Naive B cell (primary cell): ENCODE results near the gene HSD11B2. TPM values are rescaled to one million over a fixed set of nuclear protein-coding genes. Genes with fewer than 3 reads are reported as not detected.

Source experiments
- ATAC-seq, 2 donors: fragments of 150-1000 bp; cut with Tn5 transposase; 2 replicates each; pipeline ENCODE4 v1.10.0; 2021; ENCODE audit warnings: low read depth in 2 of 2, mild to moderate bottlenecking in 2 of 2, moderate library complexity in 2 of 2
- DNase-seq: peaks from one replicate; pipeline ENCODE4 v3.0.0; 2022
- H3K27ac Mint-ChIP-seq, 6 donors: one replicate each; pipeline ENCODE4 v1.8.0; 2020 to 2022; ENCODE audit warnings: mild to moderate bottlenecking in 6 of 6, mixed read lengths in 6 of 6, moderate library complexity in 5 of 6, inconsistent platforms in 2 of 6
- H3K27me3 Mint-ChIP-seq, 3 donors: one replicate each; pipeline ENCODE4 v1.8.0; 2021 to 2022; ENCODE audit warnings: mixed read lengths in 3 of 3, mild to moderate bottlenecking in 1 of 3
- H3K36me3 Mint-ChIP-seq, 2 donors: one replicate each; pipeline ENCODE4 v1.8.0; 2020 to 2022; ENCODE audit warnings: mixed read lengths in 2 of 2, inconsistent platforms in 1 of 2, mild to moderate bottlenecking in 1 of 2
- H3K4me1 Mint-ChIP-seq, 3 donors: one replicate each; pipeline ENCODE4 v1.8.0; 2020 to 2022; ENCODE audit warnings: mixed read lengths in 3 of 3, inconsistent platforms in 1 of 3, mild to moderate bottlenecking in 1 of 3, moderate library complexity in 1 of 3
- H3K4me3 Mint-ChIP-seq, 8 donors: one replicate each; pipeline ENCODE4 v1.8.0; 2020 to 2022; ENCODE audit warnings: mild to moderate bottlenecking in 8 of 8, mixed read lengths in 8 of 8, moderate library complexity in 8 of 8, inconsistent platforms in 2 of 8
- H3K9me3 Mint-ChIP-seq, 7 donors: one replicate each; pipeline ENCODE4 v1.8.0; 2020 to 2022; ENCODE audit warnings: mixed read lengths in 7 of 7, mild to moderate bottlenecking in 5 of 7, inconsistent platforms in 2 of 7, moderate library complexity in 1 of 7
- polyA plus RNA-seq, 6 donors: library from polyadenylated mRNA; unstranded; fragments of 300-500 nt; fragmentation: Illumina TruSeq; gene quantifications; one replicate each; pipeline ENCODE4 v1.2.3, GENCODE V29; 2021; ENCODE audit warnings: low read depth in 6 of 6

The HSD11B2 gene
- polyA plus RNA-seq, 6 donors from 2014 or later: not detected

- peak overlapping the region in 2 of 6 donors; percentile 48 to 71 for H3K27ac Mint-ChIP-seq
- H3K9me3 Mint-ChIP-seq: no peaks in the 10 kb centered on the region
- ATAC-seq: no peak
- H3K4me1 Mint-ChIP-seq: peaks cover 22 to 35% (median 33%) of the 10 kb centered on the region in 3 donors
- DNase-seq: no peak
- peaks cover 16 to 56% (median 41%) of the 10 kb centered on the region in 3 donors for H3K27me3 Mint-ChIP-seq
- H3K4me3 Mint-ChIP-seq: peak overlapping the region in 6 of 8 donors; percentile 25 to 87 (median 47)
- H3K36me3 Mint-ChIP-seq: no peaks in the 10 kb centered on the region
Measured at GRCh38 chr16:67392301-67393059, 38.4 kb upstream of the HSD11B2 start.

DNA sequence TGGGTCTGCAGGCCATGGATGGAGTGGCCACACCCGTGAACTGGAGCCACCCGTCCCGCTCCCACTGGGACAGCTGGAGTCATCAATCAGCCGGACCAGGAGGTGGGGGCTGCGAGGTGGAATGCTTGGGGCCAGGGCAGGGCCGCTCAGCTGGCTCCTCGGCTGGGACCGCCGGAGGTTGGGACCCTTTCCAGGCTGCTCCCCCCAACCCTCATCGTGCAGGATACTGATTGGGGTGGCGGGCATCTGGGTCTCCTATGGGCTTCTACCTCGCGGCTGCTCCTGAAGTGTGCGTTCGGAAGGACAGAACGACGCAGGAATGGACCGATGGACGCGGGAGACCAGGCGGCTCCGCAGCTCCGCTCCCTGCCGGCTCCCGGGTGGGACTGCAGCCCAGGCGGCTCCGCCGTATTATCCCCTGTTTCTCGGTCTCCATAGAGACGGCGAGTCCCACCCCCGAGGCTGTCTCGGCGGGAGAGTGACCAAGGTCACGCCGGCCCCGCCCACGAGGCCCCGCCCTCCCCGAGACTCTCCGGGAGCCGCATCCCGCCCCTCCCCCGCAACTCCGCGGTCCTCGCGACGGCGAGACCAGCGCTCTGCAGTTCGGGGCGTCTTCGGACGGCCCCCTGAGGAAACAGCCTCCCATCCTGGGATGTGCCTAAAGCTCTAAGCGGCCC is 37.7 kb upstream of the HSD11B2 start, which contains the start of gene TPPP3:
Gene TPPP3 (minus strand): TSS at position 388 of the 677 bp plus-strand sequence. CDS start 2,387 bp downstream, outside the sequence.
- Mint-ChIP-seq H3K4me3 (peak within 1 kb of the TSS; percentile 44 to 91 (median 85)), H3K36me3 (no peaks in the 10 kb centered on the region), H3K4me1 (peaks cover 22 to 35% (median 33%) of the 10 kb centered on the region in 3 donors), H3K27me3 (peaks cover 16 to 58% (median 44%) of the 10 kb centered on the region in 3 donors), H3K27ac (peak within 1 kb of the TSS in 4 of 6 donors; percentile 71 to 97 (median 78)), H3K9me3 (no peaks in the 10 kb centered on the region)
- DNase-seq: peak; percentile 21
- peak; percentile 41 to 52 for ATAC-seq

DNA sequence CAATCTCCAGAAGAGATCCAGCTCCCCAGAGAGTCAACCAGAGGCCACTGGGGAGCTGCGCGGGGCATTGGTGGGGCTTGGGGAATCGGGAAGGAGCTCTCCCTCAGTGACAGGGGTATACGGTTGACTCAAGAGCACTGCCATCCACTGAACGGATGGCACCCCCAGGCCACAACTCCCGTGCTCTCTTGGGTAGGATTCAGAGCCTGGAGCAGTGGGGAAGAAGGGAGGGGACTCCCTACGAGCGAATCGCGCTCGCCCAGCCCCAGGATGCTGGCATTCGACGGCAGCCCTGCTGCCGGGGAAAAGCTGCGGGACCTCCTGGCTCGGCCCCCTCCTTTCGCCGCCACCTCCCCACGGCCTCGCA is 37.1 kb upstream of the HSD11B2 start:
- Mint-ChIP-seq H3K27ac (peak overlapping the region in 2 of 6 donors; percentile 72 to 97), H3K4me1 (peaks cover 22 to 35% (median 33%) of the 10 kb centered on the region in 3 donors), H3K36me3 (no peaks in the 10 kb centered on the region), H3K27me3 (peaks cover 16 to 62% (median 47%) of the 10 kb centered on the region in 3 donors), H3K9me3 (no peaks in the 10 kb centered on the region), H3K4me3 (peak overlapping the region; percentile 44 to 91 (median 85))
- ATAC-seq (no peak), DNase-seq (no peak)

DNA sequence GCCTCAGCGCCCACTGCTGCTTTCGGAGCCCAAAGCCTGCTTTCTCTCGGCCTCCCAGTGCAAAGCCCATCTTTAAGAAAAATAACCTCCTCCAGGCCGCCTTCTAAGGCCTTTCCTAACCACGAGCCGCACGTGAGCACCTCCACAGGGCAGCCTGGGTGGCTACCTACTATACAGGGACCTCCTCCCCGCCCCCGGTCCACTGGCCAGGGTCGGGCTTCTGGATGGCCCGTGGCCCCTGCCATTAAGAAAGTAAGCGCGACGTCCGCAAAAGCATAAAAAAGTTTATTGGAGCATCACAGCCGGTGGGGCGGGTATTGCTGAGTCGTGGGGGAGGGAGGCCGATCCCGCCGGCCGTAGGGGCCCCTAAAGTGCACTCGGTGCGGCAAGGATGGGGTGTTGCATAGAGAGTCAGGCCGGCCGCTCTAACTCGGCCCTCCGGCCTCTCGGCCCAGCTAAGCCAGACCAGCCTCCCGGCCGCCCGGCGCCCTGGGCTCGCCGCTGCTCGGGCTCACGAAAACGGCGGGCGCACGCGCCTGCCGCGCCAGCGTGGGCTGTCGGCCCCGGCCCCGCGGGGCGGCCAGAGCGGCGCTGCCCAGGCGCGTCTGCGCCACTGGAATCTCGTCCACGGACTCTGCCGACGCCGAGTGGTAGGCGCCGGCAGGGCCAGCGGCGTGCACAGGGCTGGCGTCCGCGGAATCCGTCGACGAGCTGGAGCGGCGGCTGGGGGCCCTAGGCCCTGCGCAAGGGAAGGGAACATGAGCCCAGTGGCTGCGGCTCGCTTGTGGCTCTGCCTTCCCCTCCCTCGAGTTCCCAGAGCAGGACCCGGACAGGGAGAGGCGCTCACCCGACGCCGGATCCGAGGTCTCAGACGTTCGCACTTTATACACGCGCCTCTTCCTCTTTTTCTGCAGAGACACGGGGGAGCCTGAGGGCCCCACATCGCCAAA is 36.5 kb upstream of the HSD11B2 start:
- peak; percentile 61 to 67 for ATAC-seq
- Mint-ChIP-seq H3K27ac (peak overlapping the region in 3 of 6 donors; percentile 72 to 97 (median 83)), H3K4me3 (peak overlapping the region; percentile 44 to 91 (median 85)), H3K36me3 (no peaks in the 10 kb centered on the region), H3K27me3 (peaks cover 16 to 62% (median 47%) of the 10 kb centered on the region in 3 donors), H3K4me1 (peaks cover 21 to 35% (median 33%) of the 10 kb centered on the region in 3 donors), H3K9me3 (no peaks in the 10 kb centered on the region)
- DNase-seq: peak; percentile 27

DNA sequence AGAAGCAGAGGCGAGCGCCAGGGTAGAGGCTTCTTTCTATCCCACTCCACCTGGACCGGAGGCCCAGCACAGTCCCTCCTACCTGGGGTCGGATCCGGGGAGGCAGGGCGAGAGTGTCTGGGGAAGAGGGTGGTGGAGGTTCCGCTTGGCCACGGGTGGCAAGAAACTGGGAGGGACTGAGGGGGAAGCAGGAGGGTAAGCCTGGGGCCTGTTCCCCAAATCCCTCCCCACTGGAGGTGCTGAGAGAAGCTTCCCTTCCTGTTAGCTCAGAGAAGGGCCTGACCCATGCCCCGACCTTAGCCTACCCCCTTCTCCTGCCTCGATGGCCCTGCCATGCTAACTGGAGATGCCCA is 35.8 kb upstream of the HSD11B2 start:
- no peak overlapping the region for H3K27ac Mint-ChIP-seq
- DNase-seq (no peak), ATAC-seq (no peak)
- H3K4me3 Mint-ChIP-seq: peak overlapping the region; percentile 20 to 73 (median 56)
- H3K9me3 Mint-ChIP-seq: no peaks in the 10 kb centered on the region
- peaks cover 16 to 62% (median 47%) of the 10 kb centered on the region in 3 donors for H3K27me3 Mint-ChIP-seq
- H3K4me1 Mint-ChIP-seq: peaks cover 18 to 34% (median 30%) of the 10 kb centered on the region in 3 donors
- no peaks in the 10 kb centered on the region for H3K36me3 Mint-ChIP-seq

DNA sequence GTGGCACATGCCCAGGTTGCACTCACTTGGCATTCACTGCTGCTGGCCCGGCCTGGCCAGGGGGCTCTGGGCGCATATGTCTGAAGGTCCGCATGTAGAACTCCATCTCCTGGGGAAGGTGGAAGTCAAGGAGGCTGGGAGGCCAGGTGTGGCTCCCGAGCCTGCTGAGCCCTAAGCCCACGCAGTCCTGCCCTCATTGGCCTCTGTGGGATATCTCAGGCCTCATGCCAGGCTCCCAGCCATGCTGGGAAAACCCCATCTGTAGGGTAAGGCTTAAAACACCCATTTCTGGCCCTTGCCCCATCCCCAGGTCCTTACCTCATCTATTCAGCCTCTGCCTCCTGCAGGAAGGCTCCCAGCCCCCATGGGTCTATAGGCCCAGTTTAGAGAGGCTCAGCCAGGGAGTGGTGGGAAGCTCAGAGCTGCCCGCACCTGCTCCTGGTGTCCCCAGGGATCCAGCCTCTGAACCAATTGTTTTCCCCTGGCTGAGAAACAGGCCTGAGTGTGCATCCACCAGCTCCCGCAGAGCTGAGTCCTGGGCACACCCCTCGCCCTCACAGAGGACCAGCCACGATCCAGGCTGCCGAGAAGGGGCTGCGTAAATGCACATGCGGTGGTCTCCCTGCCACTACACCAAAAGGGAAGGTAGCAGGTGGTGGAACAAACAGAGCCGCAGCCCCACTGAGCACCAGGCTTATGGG is 35.3 kb upstream of the HSD11B2 start:
- DNase-seq (no peak), ATAC-seq (no peak)
- no peaks in the 10 kb centered on the region for H3K9me3 Mint-ChIP-seq
- no peaks in the 10 kb centered on the region for H3K36me3 Mint-ChIP-seq
- H3K27ac Mint-ChIP-seq: peak overlapping the region in 1 of 6 donors; percentile 59
- peaks cover 13 to 29% (median 24%) of the 10 kb centered on the region in 3 donors for H3K4me1 Mint-ChIP-seq
- H3K27me3 Mint-ChIP-seq: peaks cover 16 to 58% (median 47%) of the 10 kb centered on the region in 3 donors
- H3K4me3 Mint-ChIP-seq: peak overlapping the region in 4 of 8 donors; percentile 19 to 73 (median 38)

GRCh38 chr16:67396159-67397035 is 34.5 kb upstream of the HSD11B2 start:
- H3K9me3 Mint-ChIP-seq: no peaks in the 10 kb centered on the region
- peaks cover 16 to 50% (median 44%) of the 10 kb centered on the region in 3 donors for H3K27me3 Mint-ChIP-seq
- DNase-seq (no peak), ATAC-seq (no peak)
- no peak overlapping the region for H3K27ac Mint-ChIP-seq
- H3K36me3 Mint-ChIP-seq: no peaks in the 10 kb centered on the region
- peaks cover 10 to 21% (median 19%) of the 10 kb centered on the region in 3 donors for H3K4me1 Mint-ChIP-seq
- no peak overlapping the region for H3K4me3 Mint-ChIP-seq

GRCh38 chr16:67397036-67397801 is 33.7 kb upstream of the HSD11B2 start:
- ATAC-seq: no peak
- peak overlapping the region in 1 of 8 donors; percentile 19 for H3K4me3 Mint-ChIP-seq
- peaks cover 10 to 21% (median 14%) of the 10 kb centered on the region in 3 donors for H3K4me1 Mint-ChIP-seq
- no peak overlapping the region for H3K27ac Mint-ChIP-seq
- H3K9me3 Mint-ChIP-seq: no peaks in the 10 kb centered on the region
- no peaks in the 10 kb centered on the region for H3K36me3 Mint-ChIP-seq
- peaks cover 20 to 48% (median 43%) of the 10 kb centered on the region in 3 donors for H3K27me3 Mint-ChIP-seq
- no peak for DNase-seq

- Mint-ChIP-seq H3K27ac (no peak overlapping the region), H3K36me3 (no peaks in the 10 kb centered on the region), H3K4me1 (peaks cover 7 to 16% (median 9%) of the 10 kb centered on the region in 3 donors), H3K9me3 (no peaks in the 10 kb centered on the region), H3K4me3 (no peak overlapping the region), H3K27me3 (peaks cover 15 to 44% (median 42%) of the 10 kb centered on the region in 3 donors)
- ATAC-seq (no peak), DNase-seq (no peak)
Measured at GRCh38 chr16:67397812-67398545, 32.9 kb upstream of the HSD11B2 start.

DNA sequence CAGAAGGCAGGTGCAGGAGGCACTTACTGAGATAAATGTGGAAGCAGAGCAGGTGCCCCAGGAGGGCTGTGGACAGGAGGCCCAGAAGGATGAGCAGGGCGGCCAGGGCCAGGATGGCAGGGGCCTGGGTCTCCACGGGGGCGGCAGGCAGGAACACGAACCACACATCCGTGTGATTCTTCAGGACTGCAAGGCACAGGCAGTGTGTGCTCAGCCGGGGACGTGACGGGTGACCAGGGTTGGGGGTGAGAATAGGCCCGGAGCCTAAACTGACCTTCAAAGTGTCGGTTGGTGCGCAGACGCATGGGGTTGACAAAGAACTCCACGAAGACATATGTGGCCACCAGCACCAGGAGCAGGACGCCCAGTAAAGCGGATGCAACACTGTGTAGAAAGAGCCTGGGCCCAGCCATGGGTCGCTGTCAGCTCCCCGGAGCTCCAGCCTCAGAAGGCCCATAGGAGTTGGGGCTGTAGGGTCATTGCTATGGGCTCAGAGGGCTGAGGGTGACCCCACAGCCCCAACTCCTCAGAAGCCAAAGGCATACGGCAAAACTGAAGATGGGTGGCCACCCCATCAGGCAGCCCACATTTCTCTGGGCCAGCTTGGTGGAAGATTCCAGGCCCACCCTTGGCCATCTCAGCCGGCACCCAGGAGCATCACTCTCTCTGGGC is 32.2 kb upstream of the HSD11B2 start:
- H3K9me3 Mint-ChIP-seq: no peaks in the 10 kb centered on the region
- no peak overlapping the region for H3K4me3 Mint-ChIP-seq
- peaks cover 15 to 47% (median 44%) of the 10 kb centered on the region in 3 donors for H3K27me3 Mint-ChIP-seq
- H3K4me1 Mint-ChIP-seq: peaks cover 7 to 13% (median 9%) of the 10 kb centered on the region in 3 donors
- H3K36me3 Mint-ChIP-seq: no peaks in the 10 kb centered on the region
- DNase-seq (no peak), ATAC-seq (no peak)
- no peak overlapping the region for H3K27ac Mint-ChIP-seq
